ENCODE measurements around the gene SLC14A1. TPM values are rescaled to one million over a fixed set of nuclear protein-coding genes. Genes with fewer than 3 reads are reported as not detected.

SLC14A1 gene
- total RNA-seq, 1 experiment from 2014 or later, result 2.3 TPM

- no peak for ATAC-seq
- Histone ChIP-seq H4K20me1 (ENCODE audit: low read length) (no peaks in the 10 kb centered on the region), H2AFZ (ENCODE audit: low read length) (no peak overlapping the region), H3K27ac (ENCODE audit: low read length) (no peak overlapping the region), H3K9me3 (ENCODE audit: low read length) (no peaks in the 10 kb centered on the region), H3K4me3 (ENCODE audit: low read length) (no peak overlapping the region), H3K36me3 (ENCODE audit: low read depth, low read length) (no peaks in the 10 kb centered on the region), H3K4me2 (ENCODE audit: low read length) (no peak overlapping the region), H3K9ac (ENCODE audit: low read length) (no peak overlapping the region), H3F3A (ENCODE audit: low read length, unreplicated experiment) (no peaks in the 10 kb centered on the region), H3K4me1 (ENCODE audit: insufficient read depth, low read length) (peaks cover 16% of the 10 kb centered on the region), H3K27me3 (ENCODE audit: low read length) (no peaks in the 10 kb centered on the region), H3K79me2 (ENCODE audit: low read length) (no peaks in the 10 kb centered on the region), H3K9me2 (replicated peaks; ENCODE audit: low read length) (no peaks in the 10 kb centered on the region)
- DNase-seq, result no peak
- intact Hi-C loops (cut with micrococcal nuclease), result no loop called here
- POLR2A ChIA-PET (ENCODE audit: unreplicated experiment), result no interaction called here
- CTCF ChIA-PET, result no interaction called here
- TF ChIP-seq CTCF (conservative IDR thresholded peaks at IDR 0.05; ENCODE audit: low read depth, low read length) (no peak), EZH2 (IDR thresholded peaks at IDR 0.05; ENCODE audit: low read length, unreplicated experiment) (no peak), EZH2phosphoT487 (IDR thresholded peaks at IDR 0.05; ENCODE audit: borderline replicate concordance, low read length) (no peak)
- no TSS peak for BruUV-seq (replicated peaks)
Observed at GRCh38 chr18:45733535-45733934, 9.6 kb downstream of the SLC14A1 start.

DNA sequence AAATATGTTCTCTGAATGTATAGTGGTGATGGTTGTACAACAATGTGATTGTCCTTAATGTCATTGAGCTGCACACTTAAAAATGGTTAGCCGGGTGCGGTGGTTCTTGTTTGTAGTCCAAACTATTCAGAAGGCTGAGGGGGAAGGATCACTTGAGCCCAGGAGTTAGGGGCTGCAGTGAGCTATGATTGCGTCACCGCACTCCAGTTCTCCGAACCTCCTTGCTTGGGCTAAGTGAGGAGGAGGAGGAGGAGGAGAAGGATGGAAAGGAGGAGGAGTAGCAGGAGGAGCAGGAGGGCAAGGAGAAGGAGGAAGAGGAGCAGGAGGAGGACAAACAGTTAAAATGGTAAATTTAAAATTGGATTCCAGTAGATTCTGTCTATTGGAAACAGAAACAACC lies 10.5 kb downstream of the SLC14A1 start:
- Histone ChIP-seq H3K9me3 (ENCODE audit: low read length) (no peaks in the 10 kb centered on the region), H3F3A (ENCODE audit: low read length, unreplicated experiment) (no peaks in the 10 kb centered on the region), H3K4me1 (ENCODE audit: insufficient read depth, low read length) (peaks cover 16% of the 10 kb centered on the region), H2AFZ (ENCODE audit: low read length) (no peak overlapping the region), H3K27ac (ENCODE audit: low read length) (no peak overlapping the region), H3K27me3 (ENCODE audit: low read length) (no peaks in the 10 kb centered on the region), H4K20me1 (ENCODE audit: low read length) (no peaks in the 10 kb centered on the region), H3K79me2 (ENCODE audit: low read length) (no peaks in the 10 kb centered on the region), H3K9me2 (replicated peaks; ENCODE audit: low read length) (no peaks in the 10 kb centered on the region), H3K9ac (ENCODE audit: low read length) (no peak overlapping the region), H3K36me3 (ENCODE audit: low read depth, low read length) (no peaks in the 10 kb centered on the region), H3K4me3 (ENCODE audit: low read length) (no peak overlapping the region), H3K4me2 (ENCODE audit: low read length) (no peak overlapping the region)
- CTCF ChIA-PET, result no interaction called here
- no TSS peak for BruUV-seq (replicated peaks)
- intact Hi-C loops (cut with micrococcal nuclease), result no loop called here
- POLR2A ChIA-PET (ENCODE audit: unreplicated experiment), result no interaction called here
- ATAC-seq, result no peak
- DNase-seq, result no peak
- TF ChIP-seq EZH2phosphoT487 (IDR thresholded peaks at IDR 0.05; ENCODE audit: borderline replicate concordance, low read length) (no peak), CTCF (conservative IDR thresholded peaks at IDR 0.05; ENCODE audit: low read depth, low read length) (no peak), EZH2 (IDR thresholded peaks at IDR 0.05; ENCODE audit: low read length, unreplicated experiment) (no peak)

DNA sequence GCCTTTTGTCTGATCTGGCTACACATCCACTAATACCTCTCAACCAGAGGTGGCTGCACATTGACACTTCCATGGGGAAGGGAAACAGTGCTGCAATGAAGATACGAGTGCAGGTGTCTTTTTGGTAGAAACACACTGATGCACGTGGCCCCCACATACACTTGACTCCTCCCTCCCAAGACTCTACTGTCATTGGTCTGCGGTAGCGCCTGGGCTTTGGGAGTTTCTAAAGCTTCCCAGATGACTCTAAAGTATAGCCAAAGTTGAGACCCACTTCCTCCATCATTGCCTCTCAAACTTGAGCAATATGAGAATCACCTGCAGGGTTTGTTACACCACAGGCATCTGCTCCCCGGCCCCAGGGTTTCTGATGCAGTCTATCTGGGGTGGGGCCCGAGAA lies 11.0 kb downstream of the SLC14A1 start:
- no peak overlapping the region for H2AFZ ChIP-seq (ENCODE audit: low read length)
- no peaks in the 10 kb centered on the region for H3K27me3 ChIP-seq (ENCODE audit: low read length)
- H3F3A ChIP-seq (ENCODE audit: low read length, unreplicated experiment), result no peaks in the 10 kb centered on the region
- H3K36me3 ChIP-seq (ENCODE audit: low read depth, low read length), result no peaks in the 10 kb centered on the region
- no peaks in the 10 kb centered on the region for H4K20me1 ChIP-seq (ENCODE audit: low read length)
- no TSS peak for BruUV-seq (replicated peaks)
- H3K4me3 ChIP-seq (ENCODE audit: low read length), result no peak overlapping the region
- H3K27ac ChIP-seq (ENCODE audit: low read length), result no peak overlapping the region
- intact Hi-C loops (cut with micrococcal nuclease), result no loop called here
- CTCF ChIA-PET, result no interaction called here
- peaks cover 16% of the 10 kb centered on the region for H3K4me1 ChIP-seq (ENCODE audit: insufficient read depth, low read length)
- DNase-seq (no peak), ATAC-seq (no peak)
- TF ChIP-seq EZH2 (IDR thresholded peaks at IDR 0.05; ENCODE audit: low read length, unreplicated experiment) (no peak), CTCF (conservative IDR thresholded peaks at IDR 0.05; ENCODE audit: low read depth, low read length) (no peak), EZH2phosphoT487 (IDR thresholded peaks at IDR 0.05; ENCODE audit: borderline replicate concordance, low read length) (no peak)
- no peaks in the 10 kb centered on the region for H3K9me3 ChIP-seq (ENCODE audit: low read length)
- POLR2A ChIA-PET (ENCODE audit: unreplicated experiment), result no interaction called here
- no peaks in the 10 kb centered on the region for H3K79me2 ChIP-seq (ENCODE audit: low read length)
- no peak overlapping the region for H3K9ac ChIP-seq (ENCODE audit: low read length)
- no peaks in the 10 kb centered on the region for H3K9me2 ChIP-seq (replicated peaks; ENCODE audit: low read length)
- no peak overlapping the region for H3K4me2 ChIP-seq (ENCODE audit: low read length)

All from PC-3 (cell line).